Activated T-cell treated with anti-CD3 and anti-CD28 coated beads for 24 hours (primary cell): ENCODE data around the gene TUT1.
"Not testable (repeated sequence)": the region's sequence is repeated elsewhere in the genome, so short reads cannot be mapped to it uniquely, and the experiment has no call there.

ENCODE experiments used
- DNase-seq: peaks from one replicate; pipeline ENCODE4 v3.0.0-alpha.2; 2020; ENCODE audit warnings: low read depth

TUT1 gene

GRCh38 chr11:62591448-62592145, at the start of gene TUT1:
TSS of gene TUT1 (minus strand) at chr11:62591523. CDS start at chr11:62591485, 38 bp downstream.
- DNase-seq = peak; percentile 96

- no peak for DNase-seq
Observed at GRCh38 chr11:62632492-62632891, 41.2 kb upstream of the TUT1 start.

DNA sequence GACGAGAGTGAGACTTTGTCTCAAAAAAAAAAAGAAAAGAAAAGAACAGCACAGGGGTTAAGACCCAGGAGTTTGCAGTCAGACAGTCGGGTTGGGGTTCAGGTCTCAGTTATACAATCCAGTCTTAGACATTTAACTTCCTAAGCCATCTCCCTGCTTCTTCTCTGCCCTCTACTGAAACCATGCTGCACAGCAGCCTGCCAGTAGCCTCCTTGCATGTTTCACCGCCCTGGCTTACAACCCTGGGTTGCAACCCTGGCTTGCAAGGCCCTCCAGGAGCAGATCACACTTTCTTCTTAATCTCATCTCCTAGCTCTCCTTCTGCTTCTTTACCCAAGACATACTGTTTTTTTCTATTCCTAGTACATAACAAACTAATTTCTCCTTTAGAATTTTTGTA, 36.4 kb upstream of the TUT1 start:
- no peak for DNase-seq

- no peak for DNase-seq
Observed at GRCh38 chr11:62622476-62623089, 31.3 kb upstream of the TUT1 start.

- peak; percentile 96 for DNase-seq
Observed at GRCh38 chr11:62621567-62622470, 30.5 kb upstream of the TUT1 start, which contains the start of gene B3GAT3. TSS of gene B3GAT3 (minus strand) at chr11:62621986. CDS start at chr11:62621947, 39 bp downstream.

DNA sequence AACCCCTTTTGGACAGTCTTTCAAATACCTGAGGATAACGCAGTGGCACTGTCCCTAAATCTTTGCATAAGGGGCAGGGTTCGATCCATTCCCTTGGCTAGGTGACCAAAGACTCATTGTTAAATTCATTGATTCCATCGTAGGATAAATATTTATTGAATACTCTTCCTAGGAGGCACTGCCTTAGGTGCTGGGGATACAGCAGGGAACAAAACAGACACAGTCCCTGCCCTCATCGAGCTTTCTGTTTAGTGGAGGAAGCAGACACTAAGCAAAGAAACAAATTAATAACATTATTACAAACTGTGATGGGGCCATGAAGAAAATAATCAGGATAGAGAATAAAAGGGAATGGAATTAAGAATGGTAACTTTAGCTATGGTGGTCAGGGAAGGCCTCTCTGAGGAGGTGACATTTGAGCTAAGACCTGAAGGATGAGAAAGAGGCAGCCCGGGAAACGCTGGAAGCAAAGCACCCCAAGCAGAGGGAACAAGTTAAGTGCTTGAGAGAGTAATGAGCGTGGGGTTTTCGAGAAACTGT, 29.8 kb upstream of the TUT1 start:
- DNase-seq = no peak

GRCh38 chr11:62616957-62617356, 25.6 kb upstream of the TUT1 start:
- not testable (repeated sequence) for DNase-seq

- DNase-seq = no peak
Observed at GRCh38 chr11:62615521-62615920, 24.2 kb upstream of the TUT1 start.

DNA sequence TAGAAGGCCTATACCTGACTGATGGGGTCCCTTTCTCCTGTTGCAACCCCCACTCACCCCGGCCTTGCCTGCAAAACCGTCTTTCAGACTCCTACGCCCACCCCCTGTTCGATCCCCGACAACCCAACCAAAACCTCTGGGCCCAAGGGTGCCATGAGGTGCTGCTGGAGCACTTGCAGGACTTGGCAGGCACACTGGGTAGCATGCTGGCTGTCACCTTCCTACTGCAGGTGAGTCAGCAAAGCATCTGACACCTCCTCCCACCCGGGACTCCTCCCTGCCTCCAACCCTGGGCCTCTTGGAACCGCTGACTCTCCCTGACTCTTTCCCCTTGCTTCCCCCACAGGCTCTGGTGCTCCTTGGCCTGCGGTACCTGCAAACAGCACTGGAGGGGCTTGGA, 23.0 kb upstream of the TUT1 start:
- peak; percentile 55 for DNase-seq

DNA sequence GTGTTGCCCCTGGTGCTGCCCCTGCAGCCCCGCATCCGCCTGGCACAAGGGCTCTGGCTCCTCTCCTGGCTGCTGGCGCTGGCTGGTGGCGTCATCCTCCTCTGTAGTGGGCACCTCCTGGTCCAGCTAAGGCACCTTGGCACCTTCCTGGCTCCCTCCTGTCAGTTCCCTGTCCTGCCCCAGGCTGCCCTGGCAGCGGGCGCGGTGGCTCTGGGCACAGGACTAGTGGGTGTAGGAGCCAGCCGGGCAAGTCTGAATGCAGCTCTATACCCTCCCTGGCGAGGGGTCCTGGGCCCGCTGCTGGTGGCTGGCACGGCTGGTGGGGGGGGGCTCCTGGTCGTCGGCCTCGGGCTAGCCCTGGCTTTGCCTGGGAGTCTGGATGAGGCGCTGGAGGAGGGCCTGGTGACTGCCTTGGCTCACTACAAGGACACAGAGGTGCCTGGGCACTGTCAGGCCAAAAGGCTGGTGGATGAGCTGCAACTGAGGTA, 22.0 kb upstream of the TUT1 start:
- no peak for DNase-seq

DNA sequence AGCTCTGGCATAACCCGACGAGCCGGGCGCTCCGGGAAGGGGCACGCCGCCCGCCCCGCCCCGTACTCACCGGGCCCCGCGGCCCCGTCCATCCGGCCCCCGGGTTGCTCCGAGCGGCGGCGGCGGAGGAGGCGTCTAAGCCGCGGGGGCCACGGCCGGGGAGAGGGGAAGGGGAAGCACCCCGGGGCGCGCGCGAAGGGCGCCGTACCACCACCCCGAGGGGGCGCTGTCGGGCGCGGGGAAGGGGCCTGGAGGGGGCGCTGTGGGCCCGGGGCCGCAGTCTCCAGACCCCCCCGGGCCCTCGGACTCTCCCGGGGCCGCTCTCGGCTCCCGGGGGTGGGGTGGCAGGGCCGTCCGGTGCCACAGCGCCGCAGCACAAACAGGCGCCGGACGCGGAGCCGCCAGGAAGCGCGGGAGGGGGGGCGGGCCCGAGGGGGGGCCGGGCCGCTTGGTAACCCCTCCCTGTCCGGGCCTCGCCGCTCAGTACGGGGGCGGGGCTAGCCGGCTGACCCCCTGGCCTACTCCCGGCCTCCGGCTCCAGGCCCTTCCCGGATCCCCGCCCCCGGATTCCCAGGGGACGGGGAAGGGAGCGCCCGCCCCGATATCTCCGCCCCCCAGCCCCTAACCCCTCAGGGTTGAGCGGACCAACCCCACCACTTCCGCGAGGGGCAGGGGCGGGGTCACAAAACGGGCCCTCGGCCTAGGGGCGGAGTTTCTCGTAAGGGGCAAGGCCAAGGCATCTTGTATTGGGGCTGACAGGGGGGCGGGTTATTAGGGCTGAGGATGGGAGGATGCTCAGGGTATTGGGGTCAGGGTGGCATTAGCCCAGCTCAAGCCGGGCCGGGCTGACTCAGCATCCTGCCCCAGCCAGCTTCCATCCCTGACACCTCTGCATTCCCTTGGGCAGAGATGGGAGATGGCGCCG, 21.3 kb upstream of the TUT1 start, which contains the start of the genes EML3 and ROM1:
EML3 (minus strand) TSS at position 410 of the 925 bp plus-strand sequence; CDS start at position 92, 318 bp downstream.
ROM1 (plus strand) TSS at position 892 of the 925 bp plus-strand sequence; CDS start at position 917, 25 bp downstream.
- peak; percentile 81 for DNase-seq

GRCh38 chr11:62611705-62612365, 20.5 kb upstream of the TUT1 start:
- DNase-seq = peak; percentile 50

DNA sequence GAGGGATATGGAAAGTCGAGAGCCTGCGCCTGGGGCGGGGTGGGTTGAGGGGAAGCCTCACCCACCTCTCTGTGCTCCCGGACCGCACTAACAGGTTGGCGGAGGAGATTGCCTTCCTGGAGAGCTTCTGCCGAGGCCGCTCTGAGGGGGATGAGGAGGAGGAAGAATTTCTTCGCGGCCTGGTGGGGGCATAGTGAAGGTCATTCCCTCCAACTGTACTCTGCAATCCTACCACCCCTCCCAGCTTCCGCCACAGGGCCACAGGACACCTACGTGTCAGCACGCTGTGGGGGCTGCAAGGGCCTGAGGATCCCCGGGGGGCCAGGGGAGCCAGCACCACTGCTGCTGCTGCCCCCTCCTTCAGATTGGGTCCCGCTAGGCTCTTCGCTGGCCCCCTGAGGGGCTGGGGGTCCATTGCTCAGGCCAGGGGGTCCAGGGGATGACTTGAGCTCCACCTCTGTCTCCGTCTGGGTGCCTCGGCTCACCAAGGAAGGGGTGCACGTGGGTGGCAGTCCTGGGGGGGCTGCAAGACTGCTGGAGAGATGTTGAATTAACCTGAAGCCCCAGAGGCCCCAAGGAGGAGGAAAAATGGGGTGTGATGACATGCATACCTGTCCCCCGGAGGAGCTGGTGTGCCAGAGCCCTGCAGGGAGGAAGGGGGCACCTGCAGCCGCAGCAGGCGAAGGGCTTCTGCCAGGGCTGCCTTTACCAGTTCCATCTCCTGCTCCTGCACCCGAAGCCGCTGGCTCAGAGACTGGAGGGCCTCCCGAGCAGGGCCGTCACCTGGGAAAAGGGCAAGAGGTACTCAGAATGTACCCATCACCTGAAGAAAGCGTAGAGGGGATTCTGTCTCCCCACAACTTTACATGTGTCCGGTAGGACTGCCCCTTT, 19.7 kb upstream of the TUT1 start:
- DNase-seq = no peak

DNA sequence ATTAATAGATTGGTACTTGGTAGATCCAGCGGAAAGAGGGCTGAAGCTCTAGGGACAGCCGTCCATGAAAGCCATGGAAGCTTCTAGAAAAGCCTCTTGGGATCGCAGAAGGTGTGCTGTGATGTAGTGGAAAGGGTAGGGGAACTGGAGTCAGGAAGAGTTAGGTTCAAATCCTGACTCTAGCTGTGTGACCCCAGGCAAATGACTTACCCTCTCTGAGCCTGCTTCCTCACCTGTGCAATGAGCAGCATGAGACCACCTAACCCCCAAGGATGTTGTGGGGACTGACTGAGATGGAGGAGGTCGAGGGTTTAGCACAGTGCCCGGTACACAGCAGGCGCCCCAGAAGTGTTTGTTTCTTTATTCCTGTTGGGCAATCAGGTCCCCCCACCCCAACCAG, 19.1 kb upstream of the TUT1 start:
- no peak for DNase-seq

GRCh38 chr11:62608776-62609175, 17.5 kb upstream of the TUT1 start:
- DNase-seq = no peak

DNA sequence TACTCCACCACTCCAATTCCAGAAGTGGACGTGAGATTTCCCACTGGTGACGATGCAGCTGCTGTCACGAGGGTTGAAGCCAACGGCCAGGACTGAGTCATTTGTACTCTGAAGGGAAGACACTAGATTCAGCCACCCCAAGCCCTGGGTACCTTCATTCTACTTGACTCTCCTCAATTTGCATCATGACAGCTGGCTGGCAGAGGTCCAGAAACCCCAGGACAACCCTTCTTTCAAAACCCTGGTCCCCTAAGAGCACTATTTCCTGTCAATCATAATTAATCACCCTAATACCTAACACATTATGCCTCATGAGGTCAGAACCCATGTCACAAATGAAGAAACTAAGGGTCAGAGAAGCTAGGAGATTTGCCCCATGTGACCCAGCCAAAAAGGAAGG, 16.4 kb upstream of the TUT1 start:
- DNase-seq = no peak

- DNase-seq = no peak
Observed at GRCh38 chr11:62605902-62606301, 14.6 kb upstream of the TUT1 start.

DNA sequence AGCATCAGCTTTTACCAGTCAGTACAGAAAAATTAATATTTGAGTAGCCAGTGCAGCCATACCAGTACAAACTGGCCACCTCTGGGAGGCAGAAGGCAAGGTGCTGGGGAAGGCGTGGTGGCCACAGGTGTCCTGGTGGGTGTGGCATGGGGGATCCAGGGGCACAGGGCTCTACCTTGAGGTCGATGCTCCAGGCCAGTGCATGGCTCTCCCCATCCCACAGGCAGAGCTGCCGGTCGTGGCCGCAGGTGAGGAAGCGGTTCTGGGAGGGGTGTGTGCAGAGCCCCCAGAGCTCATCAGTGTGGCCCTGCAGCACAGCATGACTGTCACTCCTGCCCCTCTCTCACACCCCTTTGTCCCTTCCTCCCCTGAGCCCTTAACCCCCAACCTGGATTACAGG, 14.1 kb upstream of the TUT1 start:
- no peak for DNase-seq

DNA sequence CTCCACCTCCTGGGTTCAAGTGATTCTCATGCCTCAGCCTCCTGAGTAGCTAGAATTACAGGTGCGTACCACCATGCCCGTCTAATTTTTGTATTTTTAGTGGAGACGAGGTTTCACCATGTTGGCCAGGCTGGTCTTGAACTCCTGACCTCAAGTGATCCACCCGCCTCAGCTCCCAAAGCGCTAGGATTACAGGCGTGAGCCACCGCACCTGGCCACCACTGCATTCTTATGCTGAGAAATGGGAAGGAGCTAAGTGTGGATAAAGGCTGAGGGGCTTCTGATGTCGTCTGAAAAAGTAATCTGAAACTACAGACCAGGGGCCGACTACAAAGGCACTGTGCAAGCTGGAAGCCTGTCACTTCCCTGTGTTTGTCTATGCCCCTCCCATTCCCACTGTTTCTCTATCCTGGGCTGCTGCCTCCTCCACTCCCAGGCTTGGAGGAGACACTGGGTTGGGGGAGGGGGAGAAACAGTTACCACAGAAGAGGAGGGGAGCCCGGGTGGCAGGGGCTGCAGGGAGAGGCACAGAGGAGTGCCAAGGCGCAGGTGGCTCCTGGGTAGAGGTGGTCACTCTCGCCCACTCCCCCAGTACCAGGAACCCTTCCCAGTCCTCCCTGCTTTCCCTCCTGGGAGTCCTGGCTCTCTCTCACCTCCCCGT, 13.3 kb upstream of the TUT1 start:
- no peak for DNase-seq
